HG02852 (cell line): Measurements from ENCODE around the gene FBXW11.

ENCODE experiments used
- ATAC-seq: cut with Tn5 transposase; IDR thresholded peaks from one replicate; pipeline ENCODE4 v1.9.1; 2021; ENCODE audit warnings: mild to moderate bottlenecking, moderate library complexity; ENCODE audit not compliant: unreplicated experiment

Gene FBXW11

GRCh38 chr5:171986772-171987171 is 19.7 kb downstream of the FBXW11 start:
- no peak for ATAC-seq

DNA sequence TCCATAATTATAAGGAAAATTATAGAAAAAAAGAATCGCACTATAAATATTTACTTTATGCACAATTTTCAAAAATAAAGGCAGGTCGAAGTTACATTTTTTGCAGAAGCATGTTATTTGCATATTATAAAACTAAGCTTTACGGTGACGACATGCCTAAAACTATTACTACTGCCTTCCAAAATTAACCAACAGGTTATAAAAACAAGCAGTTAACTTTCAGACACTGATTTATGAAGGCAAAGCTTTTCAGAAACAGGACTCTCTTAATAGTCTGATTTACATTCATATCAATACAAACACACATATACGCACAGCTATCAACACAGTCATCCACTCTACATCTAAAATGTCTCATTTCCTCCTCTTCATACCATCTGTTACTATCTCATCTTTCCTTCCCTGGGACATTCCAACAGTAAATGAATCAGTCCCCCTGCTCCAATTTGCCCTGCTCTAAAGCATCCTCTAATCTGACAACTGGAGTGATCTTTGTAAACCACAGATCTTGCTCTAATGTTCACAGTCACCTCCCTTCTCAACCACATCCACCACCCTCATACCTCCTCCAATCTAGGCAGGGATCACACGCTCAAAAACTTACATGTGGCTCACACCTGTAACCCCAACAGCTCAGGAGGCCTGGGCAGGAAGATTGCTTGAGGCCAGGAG is 21.6 kb downstream of the FBXW11 start:
- ATAC-seq = peak; percentile 43

- ATAC-seq = no peak
These were observed 24.6 kb downstream of the FBXW11 start for GRCh38 chr5:171981847-171982246.

GRCh38 chr5:171980792-171981191 is 25.6 kb downstream of the FBXW11 start:
- ATAC-seq = no peak

- ATAC-seq = no peak
These were observed 26.8 kb downstream of the FBXW11 start for GRCh38 chr5:171979606-171980005.

DNA sequence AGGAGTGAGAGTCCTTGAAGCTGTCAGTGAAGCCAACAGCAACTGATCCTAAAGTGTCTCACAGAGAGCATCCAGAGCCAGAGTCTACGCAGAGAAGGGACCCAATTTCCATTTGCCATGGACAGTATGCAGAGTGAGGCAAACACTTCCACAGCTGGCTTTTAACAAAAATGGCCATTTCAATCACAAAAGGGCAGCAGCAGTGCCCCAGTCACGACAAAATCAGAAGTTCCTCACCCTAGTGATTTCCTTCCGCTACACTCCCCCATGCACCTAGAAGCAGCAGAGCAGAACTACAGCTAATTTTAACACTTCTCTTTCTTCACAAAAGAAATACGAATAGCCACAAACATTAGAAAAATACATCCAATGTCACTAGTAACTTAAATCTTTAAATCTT is 27.9 kb downstream of the FBXW11 start:
- ATAC-seq = peak; percentile 52

DNA sequence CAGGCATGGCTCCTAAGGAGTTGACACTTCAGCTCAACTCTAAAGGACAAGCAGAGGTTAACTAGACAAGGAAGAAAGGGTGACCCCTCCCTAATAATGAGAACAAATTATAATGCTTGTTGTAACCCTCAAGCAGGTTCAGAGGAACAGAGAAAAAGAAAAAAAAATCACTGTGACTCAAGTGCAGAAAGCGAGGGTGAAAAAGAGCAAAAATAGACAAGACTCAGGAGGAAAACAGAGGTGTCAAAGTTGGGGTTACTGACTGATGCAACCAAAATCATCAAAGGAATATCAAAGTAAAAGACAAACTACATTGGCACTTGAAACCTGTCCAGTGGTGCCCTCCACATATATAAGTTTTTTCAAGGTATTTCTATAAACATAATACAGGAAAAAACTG is 28.4 kb downstream of the FBXW11 start:
- peak; percentile 46 for ATAC-seq

DNA sequence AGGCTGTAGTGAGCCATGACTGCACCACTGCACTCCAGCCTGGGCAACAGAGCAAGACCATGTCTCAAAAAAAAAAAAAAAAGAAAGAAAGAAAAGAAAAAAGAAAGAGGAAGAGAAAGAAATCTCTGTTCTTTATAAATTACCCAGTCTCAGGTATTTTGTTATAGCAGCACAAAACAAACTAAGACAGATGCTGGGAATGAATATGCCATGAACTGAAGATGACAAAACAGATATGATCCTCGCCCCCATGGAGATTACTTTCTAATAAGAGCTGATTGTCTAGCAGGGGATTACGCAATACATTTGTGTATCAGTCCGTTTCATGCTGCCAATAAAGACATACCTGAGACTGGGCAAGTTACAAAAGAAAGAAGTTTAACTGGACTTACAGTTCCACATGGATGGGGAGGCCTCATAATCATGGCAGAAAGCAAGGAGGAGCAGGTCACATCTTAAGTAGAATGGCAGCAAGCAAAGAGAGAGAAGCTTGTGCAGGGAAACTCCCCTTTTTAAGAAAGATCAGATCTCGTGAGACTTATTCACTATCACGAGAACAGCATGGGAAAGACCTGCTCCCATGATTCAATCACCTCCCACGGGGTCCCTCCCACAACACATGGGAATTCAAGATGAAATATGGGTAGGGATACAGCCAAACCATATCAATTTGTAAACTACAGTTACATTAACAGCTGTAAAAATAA is 29.0 kb downstream of the FBXW11 start:
- peak; percentile 25 for ATAC-seq

DNA sequence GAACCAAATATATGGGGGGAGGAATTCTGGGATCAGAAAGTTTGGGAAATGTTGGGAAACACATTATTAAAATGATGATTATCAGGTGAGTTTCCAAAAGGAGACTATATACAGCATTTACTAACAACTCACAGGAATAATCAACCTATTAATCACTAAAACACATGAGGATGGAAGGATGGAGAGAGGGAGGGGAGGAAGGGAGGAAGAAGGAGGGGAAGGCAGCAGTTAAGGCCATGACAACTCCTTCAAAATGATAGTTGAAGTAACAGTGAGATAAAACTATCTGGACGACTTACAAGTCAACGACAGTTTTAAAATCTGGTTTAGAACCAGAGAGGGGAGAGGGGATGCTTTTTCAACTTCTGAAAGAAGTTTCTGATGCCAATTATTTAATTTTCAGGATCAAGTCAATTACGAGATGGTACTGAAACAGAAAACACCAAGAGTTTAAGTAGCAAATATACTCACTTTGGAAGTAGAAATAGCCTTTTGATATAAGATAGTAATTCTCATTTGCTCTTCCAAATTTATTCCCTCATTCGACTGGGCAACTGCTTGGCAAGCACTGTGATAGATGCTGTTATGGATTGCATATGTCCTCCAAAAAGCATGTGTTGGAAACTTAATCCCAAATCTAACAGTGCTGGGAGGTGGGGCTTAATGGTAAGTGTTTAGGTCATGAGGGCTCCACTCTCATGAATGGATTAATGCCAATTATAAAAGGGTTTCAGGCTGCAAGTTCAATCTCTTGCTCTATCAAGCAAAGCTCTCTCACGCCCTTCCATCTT is 30.4 kb downstream of the FBXW11 start:
- ATAC-seq = no peak

DNA sequence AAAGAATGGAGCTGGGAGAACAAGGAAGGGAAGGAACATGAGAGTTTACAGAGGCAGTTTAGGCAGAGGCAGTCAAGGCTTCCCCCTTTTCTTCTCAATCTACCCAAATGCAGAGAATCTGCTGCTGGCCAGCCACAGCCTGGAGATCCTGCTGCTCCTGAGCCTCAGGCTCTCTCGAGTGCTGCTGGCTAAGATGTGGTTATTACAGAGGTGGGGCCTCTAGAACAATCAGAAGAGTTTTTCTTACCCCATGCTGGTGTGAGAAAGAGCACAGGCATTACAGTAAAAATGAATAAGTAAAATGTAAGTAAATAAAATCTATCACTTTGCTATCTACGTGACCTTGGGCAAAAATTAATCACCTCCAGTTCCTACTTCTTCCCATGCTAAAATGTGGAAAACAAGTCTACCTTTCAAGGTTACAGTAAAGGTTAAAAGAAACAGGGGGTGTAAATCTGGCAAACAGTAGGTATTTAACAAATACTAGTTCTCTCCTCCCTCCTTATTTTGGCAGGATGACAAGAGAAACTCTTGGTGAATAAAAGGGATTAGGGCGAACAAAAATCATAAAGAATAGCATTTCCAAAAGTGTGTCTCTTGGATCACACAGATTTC is 31.1 kb downstream of the FBXW11 start:
- ATAC-seq = no peak

GRCh38 chr5:171970826-171971225 is 35.6 kb downstream of the FBXW11 start:
- ATAC-seq = no peak

- no peak for ATAC-seq
These were observed 37.1 kb downstream of the FBXW11 start for GRCh38 chr5:171969288-171969880.

- no peak for ATAC-seq
These were observed 37.9 kb downstream of the FBXW11 start for GRCh38 chr5:171968531-171968930.

DNA sequence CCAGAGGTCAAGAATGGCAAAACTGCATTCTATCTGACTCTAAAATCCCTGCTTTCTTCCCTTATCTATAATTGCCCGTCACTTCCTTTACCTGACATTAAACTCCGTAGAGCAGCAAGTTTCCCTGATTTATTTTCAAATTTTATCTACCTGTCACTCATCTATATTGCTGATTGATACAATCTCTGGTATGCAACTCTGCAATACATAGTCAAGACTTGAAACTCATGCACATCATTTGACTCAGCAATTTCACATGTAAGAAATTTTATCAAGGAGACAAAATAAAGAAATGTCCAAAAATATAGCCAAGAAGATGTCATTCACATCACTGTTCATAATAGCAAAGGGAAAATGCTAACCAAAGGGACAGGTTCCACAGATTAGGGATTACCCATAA is 39.5 kb downstream of the FBXW11 start:
- no peak for ATAC-seq

DNA sequence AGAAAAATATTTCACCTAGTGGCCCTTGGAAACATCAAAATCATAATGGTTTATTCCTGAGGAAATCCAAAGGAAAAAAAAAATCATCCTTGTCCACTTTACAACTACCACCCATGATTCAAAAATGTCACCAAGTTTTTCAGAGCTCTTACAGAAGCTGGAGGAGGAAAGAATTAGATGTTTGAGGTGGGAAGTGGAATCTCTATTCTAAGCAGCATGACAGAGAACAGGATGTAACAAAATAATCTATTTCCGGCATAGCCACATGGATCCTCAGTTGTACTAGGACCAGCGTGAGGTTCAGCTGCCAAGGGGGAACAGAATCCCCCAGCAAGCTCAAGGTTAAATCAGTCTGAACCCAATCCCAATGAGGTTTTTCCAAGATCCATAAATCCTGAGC is 40.2 kb downstream of the FBXW11 start:
- no peak for ATAC-seq

DNA sequence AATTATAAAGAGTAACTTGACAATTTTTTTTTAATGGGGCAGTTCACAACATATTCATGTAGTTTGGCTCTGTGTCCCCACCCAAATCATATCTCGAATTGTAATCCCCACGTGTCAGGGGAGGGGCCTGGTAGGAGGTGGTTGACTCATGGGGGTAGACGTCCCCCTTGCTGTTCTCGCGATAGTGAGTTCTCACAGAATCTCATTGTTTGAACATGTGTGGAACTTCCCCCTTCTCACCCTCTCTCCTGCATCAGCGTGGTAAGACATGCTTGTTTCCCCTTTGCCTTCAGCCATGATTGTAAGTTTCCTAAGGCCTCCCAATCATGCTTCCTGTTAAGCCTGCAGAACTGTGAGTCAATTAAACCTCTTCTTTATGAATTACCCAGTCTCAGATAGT is 40.7 kb downstream of the FBXW11 start:
- ATAC-seq = no peak

DNA sequence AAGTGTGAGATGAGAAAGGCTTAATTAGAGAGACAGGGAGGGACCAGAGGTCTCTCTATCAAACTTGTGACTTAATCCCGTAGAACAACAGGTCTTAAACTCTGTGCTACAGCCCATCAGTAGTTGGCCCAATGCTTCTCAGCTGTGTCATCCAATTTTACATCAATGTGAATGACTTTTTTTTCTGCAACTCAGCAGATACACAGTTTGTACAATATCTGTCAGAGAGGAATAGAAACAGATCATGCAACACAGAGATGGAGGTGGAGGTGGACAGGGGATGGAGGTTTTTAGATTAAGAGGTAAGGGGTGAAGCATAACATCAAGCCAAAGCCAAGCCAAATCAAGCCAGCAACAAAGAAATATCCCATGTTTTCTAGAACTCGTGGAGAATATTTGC is 43.0 kb downstream of the FBXW11 start:
- no peak for ATAC-seq

DNA sequence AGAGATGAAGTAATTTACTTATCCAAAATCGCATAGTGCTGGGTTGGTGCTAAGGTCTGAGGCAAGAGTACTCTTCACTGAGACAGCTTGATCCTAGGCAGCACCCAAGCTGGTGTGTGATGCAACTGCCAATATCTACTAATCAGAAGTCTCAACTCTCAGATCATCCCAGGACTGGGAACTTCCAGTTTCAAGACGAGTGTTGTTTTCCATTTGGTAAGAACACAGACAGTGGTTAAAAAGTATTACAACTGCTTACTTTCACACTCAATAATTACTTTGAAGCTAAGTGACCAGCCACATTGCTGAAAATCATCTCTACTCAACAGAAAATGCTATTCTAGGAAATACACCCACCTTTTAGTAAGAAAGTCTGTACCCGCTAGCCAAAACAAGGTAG is 45.3 kb downstream of the FBXW11 start:
- ATAC-seq = peak; percentile 71

GRCh38 chr5:171957591-171958251 is 48.7 kb downstream of the FBXW11 start:
- ATAC-seq = peak; percentile 32

DNA sequence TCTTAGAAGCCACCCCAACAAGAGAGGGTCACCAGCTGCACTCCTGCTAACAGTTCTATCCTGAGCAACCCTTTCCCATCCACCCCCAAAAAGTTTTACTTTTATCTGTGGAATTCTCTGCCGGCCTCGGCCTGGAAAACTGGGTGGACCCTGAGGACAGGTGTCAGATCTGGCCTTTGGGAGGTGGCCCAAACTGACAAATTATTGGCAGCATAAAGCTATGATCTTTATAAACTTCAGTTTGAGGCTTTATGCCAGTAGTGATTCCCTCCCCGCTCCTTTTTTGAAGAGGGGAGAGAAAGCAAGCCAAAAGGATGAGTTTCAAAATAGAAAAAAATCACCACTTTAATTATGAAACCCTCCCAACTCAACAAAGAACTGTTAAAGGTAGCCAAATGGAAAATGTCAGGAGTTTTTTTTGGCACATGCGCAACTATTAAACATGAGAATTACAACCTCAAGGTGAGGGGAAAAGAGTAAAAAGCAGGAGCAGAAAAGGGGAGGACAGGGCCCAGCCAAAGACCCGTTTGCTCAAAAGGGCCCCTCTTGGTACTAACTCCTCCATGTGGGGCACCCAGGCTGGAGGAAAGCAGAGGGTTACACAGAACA is 49.4 kb downstream of the FBXW11 start:
- no peak for ATAC-seq
